Lower leg skin (tissue), 4 donors: ENCODE results near the gene SETD1A. TPM values are rescaled to one million over a fixed set of nuclear protein-coding genes. Genes with fewer than 3 reads are reported as not detected.

Experiments
- DNase-seq, 2 donors: peaks; one replicate each; pipeline ENCODE4 v3.0.0-alpha.2; 2019; ENCODE audit warnings: low spot score in 2 of 2
- H3K4me3 ChIP-seq: fragments of 200-600 bp; sonication (generic); 2 replicates; pipeline ENCODE4 v1.5.1; 2017; ENCODE audit warnings: mild to moderate bottlenecking, low read depth; ENCODE audit not compliant: poor library complexity, severe bottlenecking
- POLR2A ChIP-seq, 2 donors: fragments of 450-650 bp; IDR thresholded peaks; one replicate each; pipeline ENCODE4 v1.6.1; 2016 to 2017; ENCODE audit warnings: antibody characterized with exemption in 2 of 2, mild to moderate bottlenecking in 1 of 2, moderate library complexity in 1 of 2
- WGBS, 2 donors: methylation state at CpG; one replicate each; pipeline ENCODE4 v1.1.5; 2018; 5-methylcytosine and 5-hydroxymethylcytosine counted together
- intact Hi-C: fragments of 100-400 bp; cut with DNase I; formaldehyde crosslinking; loops from one replicate; pipeline ENCODE4 v1.15.0; 2023; ENCODE audit warnings: low total_unique reads
- total RNA-seq, 4 donors: library from RNA; depleted of rRNA; stranded (reverse); fragments of >200 nt; gene quantifications; one replicate each; pipeline ENCODE4 v1.1.0, GENCODE V29; 2016
- TF ChIP-seq, protein P1 (sequence below), 3 donors: fragments of 450-650 bp; IDR thresholded peaks; one replicate each; pipeline ENCODE4 v1.5.1; 2016; ENCODE audit warnings: antibody characterized with exemption in 3 of 3, mild to moderate bottlenecking in 3 of 3, moderate library complexity in 2 of 3

SETD1A gene
- total RNA-seq, 4 donors from 2014 or later: 9.2 to 22.4 (median 10.7) TPM

DNA sequence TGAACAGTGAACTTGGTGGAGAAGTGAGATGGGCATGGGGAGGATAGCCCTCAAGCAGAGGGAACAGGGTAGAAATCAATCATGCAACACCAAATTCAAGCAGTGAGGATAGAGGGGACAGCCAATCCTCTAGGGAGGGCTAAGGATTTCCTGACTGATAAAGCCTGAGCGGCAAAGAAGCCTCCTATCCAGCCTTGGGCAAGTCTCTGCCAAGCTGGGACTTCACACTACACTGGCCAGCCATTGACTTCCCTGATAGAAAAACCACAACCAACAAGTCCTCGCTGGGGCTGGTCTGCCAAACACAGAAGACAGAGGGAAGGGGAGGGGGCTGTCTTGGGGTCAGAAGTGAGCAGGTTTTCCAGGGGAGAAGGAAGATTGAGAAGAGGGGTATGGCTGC lies 36.7 kb upstream of the SETD1A start:
- intact Hi-C loops: loop anchor here (1.0 kb wide), 1 partner anchor 76 kb away; no protein-coding TSS in a partner anchor
- TF ChIP-seq, protein P1, sequence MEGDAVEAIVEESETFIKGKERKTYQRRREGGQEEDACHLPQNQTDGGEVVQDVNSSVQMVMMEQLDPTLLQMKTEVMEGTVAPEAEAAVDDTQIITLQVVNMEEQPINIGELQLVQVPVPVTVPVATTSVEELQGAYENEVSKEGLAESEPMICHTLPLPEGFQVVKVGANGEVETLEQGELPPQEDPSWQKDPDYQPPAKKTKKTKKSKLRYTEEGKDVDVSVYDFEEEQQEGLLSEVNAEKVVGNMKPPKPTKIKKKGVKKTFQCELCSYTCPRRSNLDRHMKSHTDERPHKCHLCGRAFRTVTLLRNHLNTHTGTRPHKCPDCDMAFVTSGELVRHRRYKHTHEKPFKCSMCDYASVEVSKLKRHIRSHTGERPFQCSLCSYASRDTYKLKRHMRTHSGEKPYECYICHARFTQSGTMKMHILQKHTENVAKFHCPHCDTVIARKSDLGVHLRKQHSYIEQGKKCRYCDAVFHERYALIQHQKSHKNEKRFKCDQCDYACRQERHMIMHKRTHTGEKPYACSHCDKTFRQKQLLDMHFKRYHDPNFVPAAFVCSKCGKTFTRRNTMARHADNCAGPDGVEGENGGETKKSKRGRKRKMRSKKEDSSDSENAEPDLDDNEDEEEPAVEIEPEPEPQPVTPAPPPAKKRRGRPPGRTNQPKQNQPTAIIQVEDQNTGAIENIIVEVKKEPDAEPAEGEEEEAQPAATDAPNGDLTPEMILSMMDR (IDR thresholded peaks at IDR 0.05): no peak
- no peak for TF ChIP-seq POLR2A (IDR thresholded peaks at IDR 0.05)

GRCh38 chr16:30921459-30921747 lies 36.2 kb upstream of the SETD1A start:
- WGBS, 2 donors: 22 to 24% methylated on average over 6 of the region's 6 CpGs
- TF ChIP-seq POLR2A (IDR thresholded peaks at IDR 0.05): no peak
- TF ChIP-seq, protein P1 (IDR thresholded peaks at IDR 0.05): no peak
- intact Hi-C loops: no loop called here
- DNase-seq: no peak
- H3K4me3 ChIP-seq: no peak overlapping the region

More for the DNA sequence above, 36.7 kb upstream of the SETD1A start:
- no peak for DNase-seq
- H3K4me3 ChIP-seq: no peak overlapping the region
- 75 to 77% methylated on average over 2 of the region's 2 CpGs for WGBS, 2 donors

DNA sequence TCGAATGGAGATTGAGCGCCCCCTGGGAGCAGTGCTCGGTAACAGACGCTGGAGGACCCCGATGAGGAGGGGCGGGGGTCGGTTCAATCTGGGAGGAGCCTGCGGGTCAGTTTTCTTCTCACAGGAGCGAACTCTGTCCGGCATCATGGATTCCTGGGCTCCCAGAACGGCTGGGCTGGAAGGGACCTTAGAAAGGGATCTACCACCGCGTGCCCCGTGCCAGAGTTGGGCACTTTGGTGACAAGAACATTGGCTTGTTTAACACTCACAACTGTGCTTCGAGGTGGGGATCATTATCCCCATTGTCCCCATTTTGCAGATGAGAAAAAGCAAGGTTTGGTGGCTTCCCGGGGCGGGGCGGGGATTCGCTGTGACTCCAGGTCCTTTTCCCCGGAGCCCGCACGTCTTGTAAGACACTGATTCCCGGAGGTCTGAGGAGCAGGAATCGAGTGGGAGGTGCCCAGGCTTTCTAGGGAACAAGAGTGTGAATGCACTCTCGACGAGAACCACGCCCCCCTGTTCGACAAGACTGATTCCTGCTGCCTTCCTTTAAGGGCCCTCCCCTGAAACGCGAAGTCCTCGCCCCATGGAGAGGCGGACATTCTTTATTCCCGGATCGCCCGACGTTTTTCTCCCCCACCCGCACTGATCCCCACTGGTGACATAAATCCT lies 35.7 kb upstream of the SETD1A start:
- peak; percentile 90 to 98 for DNase-seq
- TF ChIP-seq, protein P1 (IDR thresholded peaks at IDR 0.05): peak in 1 of 3 donors; percentile 92
- no peak for TF ChIP-seq POLR2A (IDR thresholded peaks at IDR 0.05)
- intact Hi-C loops: no loop called here
- 0 to 1% methylated on average over 29 to 32 of the region's 37 CpGs for WGBS, 2 donors
- peak overlapping the region; percentile 7 for H3K4me3 ChIP-seq

DNA sequence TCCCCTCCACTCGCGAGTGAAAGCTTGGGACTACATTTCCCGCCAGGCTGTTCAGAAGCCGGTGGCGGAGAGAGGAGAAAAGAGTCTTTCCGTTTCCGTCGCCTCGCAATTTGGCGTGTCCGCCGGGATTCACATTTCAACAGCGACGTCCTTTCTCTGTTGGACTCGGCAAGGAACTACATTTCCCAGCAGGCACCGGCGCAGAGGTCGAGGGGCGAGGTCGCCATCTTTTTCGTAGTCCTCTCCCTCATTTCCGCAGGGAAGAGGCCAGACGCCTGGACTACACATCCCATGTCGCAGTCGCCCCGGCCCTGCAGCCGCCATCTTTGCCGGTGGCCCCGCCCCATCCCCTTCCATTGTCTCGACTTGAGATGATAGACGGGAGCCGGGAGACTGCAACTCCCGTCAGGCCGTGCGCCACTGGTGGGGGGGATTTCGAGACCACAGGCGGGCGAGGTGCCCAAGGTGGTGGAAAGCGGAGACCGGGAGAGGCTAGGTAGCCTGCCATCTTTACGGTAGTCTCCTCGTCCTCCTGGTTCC lies 35.1 kb upstream of the SETD1A start:
- no peak for TF ChIP-seq POLR2A (IDR thresholded peaks at IDR 0.05)
- TF ChIP-seq, protein P1 (IDR thresholded peaks at IDR 0.05): no peak
- H3K4me3 ChIP-seq: peak overlapping the region; percentile 24
- 0 to 1% methylated on average over 38 to 42 of the region's 42 CpGs for WGBS, 2 donors
- intact Hi-C loops: no loop called here
- DNase-seq: peak; percentile 100

- peak; percentile 100 for DNase-seq
- WGBS, 2 donors: 0 to 1% methylated on average over 33 of the region's 33 CpGs
- intact Hi-C loops: no loop called here
- TF ChIP-seq POLR2A (IDR thresholded peaks at IDR 0.05): no peak
- TF ChIP-seq, protein P1 (IDR thresholded peaks at IDR 0.05): no peak
- H3K4me3 ChIP-seq: peak overlapping the region; percentile 28
Measured at GRCh38 chr16:30922960-30923535, 34.5 kb upstream of the SETD1A start.
